HG03469 (cell line): ENCODE data around the gene NGFR.
"Not testable (repeated sequence)": the region's sequence is repeated elsewhere in the genome, so short reads cannot be mapped to it uniquely, and the experiment has no call there.

ENCODE experiments used
- ATAC-seq: cut with Tn5 transposase; IDR thresholded peaks from one replicate; pipeline ENCODE4 v1.9.1; 2021; ENCODE audit warnings: mild to moderate bottlenecking, moderate library complexity, moderate number of reproducible peaks; ENCODE audit not compliant: unreplicated experiment

Gene NGFR

GRCh38 chr17:49545007-49545660, 50.0 kb downstream of the NGFR start:
- no peak for ATAC-seq

- ATAC-seq = no peak
Measured at GRCh38 chr17:49545806-49546545, 50.9 kb downstream of the NGFR start.

GRCh38 chr17:49546546-49547535, 51.7 kb downstream of the NGFR start:
- no peak for ATAC-seq

- no peak for ATAC-seq
Measured at GRCh38 chr17:49547566-49547965, 52.5 kb downstream of the NGFR start.

DNA sequence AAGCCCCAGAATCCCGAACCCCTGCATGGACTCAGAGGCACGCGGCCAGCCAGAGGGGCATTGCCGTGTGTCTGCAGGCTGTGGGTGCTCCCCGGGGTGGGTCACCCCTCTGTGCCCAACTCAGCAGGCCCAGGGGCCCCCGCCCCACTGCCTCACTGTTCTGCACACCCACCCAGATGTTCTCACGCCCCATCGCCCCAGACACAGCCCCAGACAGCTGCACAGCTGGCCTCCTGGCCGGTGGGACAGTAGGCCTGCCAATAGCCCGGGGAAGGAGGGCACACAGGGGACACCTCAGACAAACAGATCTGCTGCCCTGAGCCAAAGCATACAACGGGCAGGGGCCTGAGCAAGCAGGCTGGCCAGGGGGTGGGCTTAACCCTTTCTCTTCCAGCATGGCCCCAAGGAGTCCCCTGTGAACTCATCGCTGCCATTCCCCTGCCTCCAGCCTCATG, 53.0 kb downstream of the NGFR start:
- ATAC-seq = no peak

DNA sequence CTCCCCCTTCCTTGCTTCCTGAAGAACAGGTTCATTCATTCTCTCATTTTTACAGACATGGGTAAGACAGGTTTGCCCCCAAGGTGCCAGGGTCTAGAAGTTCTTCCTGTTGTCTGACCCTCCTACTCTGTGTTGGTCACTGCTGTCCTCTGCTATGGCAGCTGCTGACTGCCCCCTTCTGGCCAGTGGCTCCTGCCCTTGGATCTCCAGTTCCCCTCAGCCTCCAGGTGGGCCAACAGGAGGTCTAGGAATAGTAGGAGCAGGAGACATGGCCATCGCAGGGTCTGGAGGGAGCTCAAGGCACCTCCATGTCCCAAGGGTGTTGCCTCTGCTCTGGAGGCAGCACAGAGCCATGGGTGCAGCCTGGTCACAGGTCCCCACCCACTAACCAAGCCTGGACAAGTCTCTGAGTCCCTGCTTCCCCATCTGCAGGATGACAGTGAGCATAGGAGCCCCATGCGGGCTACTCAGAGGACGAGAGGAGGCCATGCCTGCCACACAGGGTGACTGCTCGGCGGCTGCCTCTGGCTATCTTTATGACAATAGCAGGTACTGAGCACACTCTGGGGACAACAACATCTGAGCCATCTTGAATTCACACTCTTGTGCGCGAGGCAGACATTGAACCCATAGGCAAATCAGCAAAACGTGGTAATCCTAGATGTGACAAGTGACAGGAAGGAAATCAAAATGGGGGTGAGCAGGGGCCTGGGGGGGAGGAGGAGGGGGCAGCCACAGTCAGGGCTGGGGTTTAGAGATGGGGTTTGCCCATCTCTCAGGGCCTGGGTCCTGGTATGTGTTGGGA, 53.6 kb downstream of the NGFR start:
- no peak for ATAC-seq

DNA sequence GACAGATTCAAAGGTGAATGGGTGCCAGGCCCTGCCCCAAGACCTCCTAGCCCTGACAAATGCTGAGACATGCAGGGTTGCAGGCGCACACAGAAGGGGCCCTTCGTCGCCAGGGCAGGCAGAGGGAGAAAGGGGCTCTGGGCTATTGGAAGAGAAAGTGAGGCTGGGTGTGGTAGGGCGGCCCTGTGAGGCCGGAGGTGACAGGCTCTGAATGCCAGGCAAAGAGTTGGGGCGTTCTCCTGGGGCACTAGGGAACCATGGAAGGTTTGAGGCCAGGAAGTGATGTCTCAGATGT, 54.2 kb downstream of the NGFR start:
- ATAC-seq = no peak

DNA sequence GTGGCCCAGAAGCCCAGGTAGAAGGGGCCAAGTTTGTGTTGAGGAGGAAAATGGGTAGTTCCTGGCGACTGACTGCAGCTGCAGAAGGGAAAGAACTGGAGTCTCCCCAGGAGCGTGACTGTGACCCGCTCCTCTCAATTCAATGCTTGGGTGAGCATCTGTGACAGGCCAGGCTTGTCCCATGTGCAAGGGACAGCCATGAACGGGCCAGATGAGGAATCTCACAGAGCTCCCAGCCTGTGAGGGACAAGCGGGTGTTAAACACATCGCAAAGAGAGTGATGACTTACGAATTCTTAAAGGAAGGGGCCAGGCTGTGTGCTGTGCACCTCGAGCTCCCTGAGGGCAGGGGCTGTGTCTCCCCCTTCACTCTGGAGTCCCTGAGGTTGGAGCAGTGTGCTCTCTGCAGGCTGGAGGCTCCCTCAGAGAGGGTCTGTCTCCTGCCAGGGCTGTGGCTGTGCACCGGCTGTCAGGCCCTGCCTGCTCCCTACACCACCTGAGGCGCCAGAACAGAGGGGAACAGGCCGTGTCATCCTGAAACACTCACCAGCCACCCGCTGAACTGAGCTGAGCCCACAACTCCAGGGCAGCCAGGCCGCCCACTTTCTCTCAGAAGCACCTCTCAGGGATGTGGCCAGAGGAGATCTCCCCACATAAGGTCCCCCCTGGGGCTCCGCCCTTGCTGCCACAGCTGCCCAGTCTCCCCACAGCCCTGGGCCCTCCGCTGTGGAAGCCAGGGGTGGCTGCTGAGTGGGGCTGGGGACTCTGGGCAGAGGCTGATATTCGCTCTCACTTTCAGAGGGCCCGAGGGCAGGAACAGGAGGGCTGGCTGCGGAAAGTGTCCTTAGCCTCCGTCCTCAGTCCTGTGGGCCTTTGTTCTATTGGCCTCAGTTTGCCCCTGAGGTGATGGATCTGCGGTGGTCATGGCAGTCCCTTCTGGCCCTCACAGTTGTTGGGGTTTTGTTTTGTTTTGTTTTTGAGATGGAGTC, 54.9 kb downstream of the NGFR start:
- no peak for ATAC-seq

DNA sequence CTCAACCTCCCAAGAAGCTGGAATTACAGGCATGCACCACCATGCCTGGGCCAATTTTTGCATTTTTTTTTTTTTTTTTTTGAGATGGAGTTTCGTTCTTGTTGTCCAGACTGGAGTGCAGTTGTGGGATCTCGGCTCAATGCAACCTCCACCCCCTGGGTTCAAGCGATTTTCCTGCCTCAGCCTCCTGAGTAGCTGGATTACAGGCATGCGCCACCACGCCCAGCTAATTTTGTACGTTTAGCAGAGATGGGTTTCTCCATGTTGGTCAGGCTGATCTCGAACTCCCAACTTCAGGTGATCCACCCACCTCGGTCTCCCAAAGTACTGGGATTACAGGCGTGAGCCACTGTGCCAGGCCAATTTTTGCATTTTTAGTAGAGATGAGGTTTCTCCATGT, 55.7 kb downstream of the NGFR start:
- not testable (repeated sequence) for ATAC-seq

- no peak for ATAC-seq
Measured at GRCh38 chr17:49551221-49552069, 56.4 kb downstream of the NGFR start.

GRCh38 chr17:49552070-49552751, 57.1 kb downstream of the NGFR start:
- no peak for ATAC-seq

- ATAC-seq = no peak
Measured at GRCh38 chr17:49553676-49554335, 58.7 kb downstream of the NGFR start.

DNA sequence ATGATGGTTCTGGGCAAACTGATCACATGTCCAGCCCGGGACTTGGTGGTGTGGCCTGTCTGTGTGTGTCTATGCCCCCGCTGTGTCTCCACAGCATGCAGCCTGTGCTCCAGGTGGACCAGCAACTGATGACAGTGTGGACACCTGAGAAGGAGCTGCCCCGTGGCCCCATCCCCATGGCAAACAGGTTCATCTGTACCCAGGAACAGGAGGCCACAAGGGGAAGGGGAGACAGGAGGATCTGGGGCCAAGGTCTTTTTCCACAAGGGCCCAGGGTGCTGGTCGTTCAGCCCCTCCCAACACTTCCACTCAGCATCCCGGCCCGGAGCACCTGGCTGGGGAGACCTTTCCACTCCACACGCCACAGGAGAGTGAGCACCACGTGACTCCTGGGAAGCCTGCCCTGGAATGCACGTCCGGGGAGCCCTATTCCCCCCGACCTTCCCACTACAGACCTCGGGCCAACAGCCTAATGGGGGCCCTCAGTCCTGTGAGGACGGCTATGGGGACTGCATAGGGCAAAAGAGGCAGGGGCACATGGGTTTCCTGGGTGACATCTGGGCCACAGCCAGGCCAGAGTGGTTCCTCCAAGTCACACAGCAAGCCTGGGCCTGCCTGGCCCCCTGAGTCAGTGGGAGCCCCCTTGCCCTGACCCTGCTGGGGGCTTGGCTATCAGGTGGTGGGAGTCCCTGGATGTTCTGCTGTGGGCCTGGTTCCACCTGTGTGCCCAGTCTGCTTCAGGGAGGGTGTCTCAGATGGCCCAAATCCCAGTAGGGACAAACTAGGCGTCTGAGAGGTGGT, 59.8 kb downstream of the NGFR start:
- ATAC-seq = no peak

DNA sequence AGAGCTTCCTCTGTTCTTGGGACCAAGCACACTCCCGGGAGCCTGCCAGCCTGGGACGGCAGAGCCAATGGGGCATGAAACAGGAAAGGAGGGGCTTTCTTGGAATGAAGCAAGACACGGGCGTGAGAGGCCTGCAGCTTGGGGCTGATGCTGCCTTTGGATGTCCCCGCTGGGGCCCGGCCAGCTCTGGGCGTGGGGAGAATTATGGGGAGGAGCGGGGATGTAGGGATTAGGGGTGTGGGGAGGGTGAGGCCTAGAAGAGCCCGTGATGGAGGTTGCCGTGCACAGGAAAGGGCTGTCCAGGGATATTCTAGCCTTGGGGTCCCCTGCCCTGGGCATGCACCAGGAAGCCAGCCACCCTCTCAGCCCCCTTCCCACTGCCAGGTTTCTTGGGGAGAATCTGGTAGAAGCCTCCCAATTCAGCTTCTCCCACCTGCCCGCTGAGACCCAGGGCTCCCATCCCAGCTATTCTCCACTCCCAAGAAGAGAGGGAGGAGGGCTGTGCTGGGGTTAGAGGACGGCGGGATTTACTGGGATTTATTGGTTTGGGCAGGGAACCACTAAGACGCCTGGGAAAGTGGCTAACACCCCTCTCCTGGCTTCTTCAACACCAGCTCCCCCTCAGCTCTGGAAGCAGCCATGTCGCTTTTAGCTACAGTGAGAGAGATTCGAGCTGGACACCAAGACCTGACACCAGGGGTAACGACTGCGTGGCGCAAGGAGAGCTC, 60.6 kb downstream of the NGFR start:
- ATAC-seq = no peak

GRCh38 chr17:49556223-49556943, 61.3 kb downstream of the NGFR start:
- no peak for ATAC-seq
